ACC112 (cell line): Measurements from ENCODE around the gene SLC25A30.

Experiments
- H2AFZ ChIP-seq: fragments of 200-600 bp; sonication (generic); one replicate; pipeline ENCODE4 v1.6.0; 2017; ENCODE audit warnings: antibody characterized with exemption, low read length; ENCODE audit not compliant: unreplicated experiment
- H3K27ac ChIP-seq: fragments of 200-600 bp; sonication (generic); 2 replicates; pipeline ENCODE4 v1.5.1; 2014; ENCODE audit warnings: low read depth, mild to moderate bottlenecking, antibody characterized with exemption, low read length, moderate library complexity
- H3K27me3 ChIP-seq: fragments of 200-600 bp; sonication (generic); 2 replicates; pipeline ENCODE4 v1.6.1; 2014; ENCODE audit warnings: mild to moderate bottlenecking, antibody characterized with exemption, low read length, moderate library complexity, mixed read lengths; ENCODE audit not compliant: insufficient read depth
- H3K36me3 ChIP-seq: fragments of 200-600 bp; sonication (generic); 2 replicates; pipeline ENCODE4 v1.6.1; 2016; ENCODE audit warnings: mild to moderate bottlenecking, antibody characterized with exemption, low read length, moderate library complexity, mixed read lengths; ENCODE audit not compliant: insufficient read depth
- H3K4me1 ChIP-seq: fragments of 200-600 bp; sonication (generic); one replicate; pipeline ENCODE4 v1.6.1; 2016; ENCODE audit warnings: low read length, mixed read lengths; ENCODE audit not compliant: insufficient read depth, unreplicated experiment, control insufficient read depth
- H3K4me3 ChIP-seq: fragments of 200-600 bp; sonication (generic); 2 replicates; pipeline ENCODE4 v1.5.1; 2014; ENCODE audit warnings: mild to moderate bottlenecking, low read depth, low read length
- H3K79me2 ChIP-seq: fragments of 200-600 bp; sonication (generic); one replicate; pipeline ENCODE4 v1.6.0; 2016; ENCODE audit warnings: low read length; ENCODE audit not compliant: control insufficient read depth, unreplicated experiment, insufficient read depth

The SLC25A30 gene

DNA sequence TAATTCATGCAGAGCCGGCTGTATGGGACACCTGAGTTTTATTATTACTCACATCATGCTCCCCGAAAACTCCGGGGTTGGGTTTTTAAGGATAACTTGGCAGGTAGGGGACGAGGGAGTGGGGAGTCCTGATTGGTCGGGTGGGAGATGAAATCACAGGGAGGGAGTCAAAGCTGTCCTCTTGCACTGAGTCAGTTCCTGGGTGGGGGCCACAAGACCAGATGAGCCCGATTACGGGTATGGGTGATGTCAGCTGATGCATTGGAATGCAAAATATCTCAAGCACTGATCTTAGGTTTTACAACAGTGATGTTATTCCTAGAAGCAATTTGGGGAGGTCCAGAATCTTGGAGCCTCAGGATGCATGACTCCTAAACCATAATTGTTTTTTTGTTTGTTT lies 28.0 kb upstream of the SLC25A30 start:
- Histone ChIP-seq H3K36me3 (no peaks in the 10 kb centered on the region), H3K79me2 (no peaks in the 10 kb centered on the region), H2AFZ (no peak overlapping the region), H3K27ac (no peak overlapping the region), H3K4me3 (no peak overlapping the region), H3K4me1 (peaks cover 12% of the 10 kb centered on the region), H3K27me3 (no peaks in the 10 kb centered on the region)

DNA sequence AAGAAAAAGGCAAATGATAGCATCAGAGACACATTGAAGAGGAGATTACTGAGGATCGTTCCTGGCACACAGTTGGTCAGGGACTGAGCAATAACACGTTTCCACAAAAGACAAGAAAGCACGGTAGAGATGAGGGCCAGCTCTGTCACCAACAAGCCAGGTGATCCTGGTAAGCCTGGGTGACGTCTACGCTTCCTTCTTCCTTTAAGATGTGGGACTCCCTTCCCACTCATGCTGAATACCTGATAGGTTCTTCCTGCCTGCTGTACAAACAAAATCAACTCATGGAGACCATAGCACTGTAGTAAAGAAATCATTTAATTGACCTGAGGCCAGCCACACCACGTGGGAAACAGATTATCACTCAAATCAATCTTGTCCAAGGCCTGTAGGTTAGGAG lies 26.9 kb upstream of the SLC25A30 start:
- peaks cover 23% of the 10 kb centered on the region for H3K4me1 ChIP-seq
- no peaks in the 10 kb centered on the region for H3K27me3 ChIP-seq

DNA sequence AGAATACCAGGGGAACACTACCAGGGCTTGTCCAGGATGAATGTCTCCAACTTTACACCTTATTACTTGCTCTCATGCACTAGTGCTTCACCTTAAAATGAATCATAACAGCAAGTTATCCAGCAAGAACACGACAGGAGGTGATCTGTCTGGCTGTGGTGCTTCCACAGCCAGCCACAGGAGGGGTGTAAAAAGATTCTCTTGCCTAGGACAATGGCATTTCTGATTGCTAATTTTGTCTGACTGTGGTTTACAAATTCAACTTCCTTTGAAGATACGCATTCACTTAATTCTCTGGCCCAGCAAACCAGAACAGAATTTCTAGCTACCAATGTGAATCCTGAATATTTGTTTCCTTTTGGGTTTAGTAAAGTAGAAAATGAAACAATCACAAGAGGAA lies 23.5 kb upstream of the SLC25A30 start:
- Histone ChIP-seq H3K4me1 (peaks cover 32% of the 10 kb centered on the region), H3K36me3 (no peaks in the 10 kb centered on the region), H3K27me3 (no peaks in the 10 kb centered on the region), H3K79me2 (no peaks in the 10 kb centered on the region), H3K4me3 (peak overlapping the region; percentile 65; the same call in 1 of the 2 replicates), H2AFZ (peak overlapping the region; percentile 90), H3K27ac (peak overlapping the region; percentile 64)

More for the DNA sequence above, 26.9 kb upstream of the SLC25A30 start:
- no peak overlapping the region for H3K4me3 ChIP-seq
- H3K79me2 ChIP-seq = no peaks in the 10 kb centered on the region
- no peaks in the 10 kb centered on the region for H3K36me3 ChIP-seq
- H2AFZ ChIP-seq = no peak overlapping the region
- H3K27ac ChIP-seq = no peak overlapping the region

DNA sequence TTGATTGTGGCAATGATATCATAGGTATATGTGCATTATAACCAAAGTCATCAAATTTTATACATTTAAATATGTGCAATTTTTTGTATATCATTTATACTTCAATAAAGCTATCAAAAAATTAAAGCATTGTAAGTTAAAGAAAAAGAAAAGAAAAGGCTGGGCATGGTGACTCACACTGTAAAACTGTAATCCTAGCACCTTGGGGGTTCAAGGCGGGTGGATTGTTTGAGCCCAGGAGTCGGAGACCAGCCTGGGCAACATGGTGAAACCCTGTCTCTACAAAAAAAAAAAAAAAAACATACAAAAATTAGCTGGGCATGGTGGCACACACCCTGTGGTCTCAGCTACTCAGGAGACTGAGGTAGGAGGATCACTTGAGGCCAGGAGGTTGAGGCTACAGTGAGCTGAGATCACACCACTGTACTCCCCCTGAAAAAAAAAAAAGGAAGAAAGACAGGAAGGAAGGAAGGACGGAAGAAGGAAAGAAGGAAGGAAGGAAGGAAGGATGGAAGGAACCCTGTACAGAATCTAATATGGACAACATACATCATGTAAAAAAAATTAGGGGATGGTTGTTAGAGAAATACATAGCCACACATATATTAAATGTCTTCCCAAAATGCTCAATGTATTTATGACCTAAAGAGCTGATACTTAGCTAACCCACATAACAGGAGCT lies 21.7 kb upstream of the SLC25A30 start:
- no peaks in the 10 kb centered on the region for H3K27me3 ChIP-seq
- no peaks in the 10 kb centered on the region for H3K36me3 ChIP-seq
- H3K4me3 ChIP-seq = no peak overlapping the region
- peak overlapping the region; percentile 73 for H3K27ac ChIP-seq
- peaks cover 29% of the 10 kb centered on the region for H3K4me1 ChIP-seq
- H2AFZ ChIP-seq = no peak overlapping the region
- no peaks in the 10 kb centered on the region for H3K79me2 ChIP-seq

DNA sequence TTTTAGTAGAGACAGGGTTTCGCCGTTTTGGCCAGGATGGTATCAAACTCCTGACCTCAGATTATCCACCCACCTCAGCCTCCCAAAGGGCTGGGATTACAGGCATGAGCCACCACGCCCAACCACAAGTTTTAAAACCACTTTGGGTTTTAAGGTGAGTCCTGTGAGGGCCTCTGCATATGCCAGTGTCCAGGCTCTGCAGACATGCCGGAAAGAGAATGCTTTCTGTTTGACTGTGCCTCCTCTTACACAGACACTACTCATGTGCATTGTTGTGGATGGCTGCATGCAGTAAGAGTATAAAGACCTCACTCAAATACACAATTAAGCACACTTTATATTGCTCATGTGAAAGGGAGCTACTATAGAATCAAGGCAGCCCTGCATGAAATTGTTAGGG lies 20.8 kb upstream of the SLC25A30 start:
- H3K27ac ChIP-seq = no peak overlapping the region
- no peaks in the 10 kb centered on the region for H3K36me3 ChIP-seq
- H3K27me3 ChIP-seq = no peaks in the 10 kb centered on the region
- H3K4me3 ChIP-seq = no peak overlapping the region
- H2AFZ ChIP-seq = no peak overlapping the region
- H3K4me1 ChIP-seq = peaks cover 29% of the 10 kb centered on the region
- no peaks in the 10 kb centered on the region for H3K79me2 ChIP-seq

DNA sequence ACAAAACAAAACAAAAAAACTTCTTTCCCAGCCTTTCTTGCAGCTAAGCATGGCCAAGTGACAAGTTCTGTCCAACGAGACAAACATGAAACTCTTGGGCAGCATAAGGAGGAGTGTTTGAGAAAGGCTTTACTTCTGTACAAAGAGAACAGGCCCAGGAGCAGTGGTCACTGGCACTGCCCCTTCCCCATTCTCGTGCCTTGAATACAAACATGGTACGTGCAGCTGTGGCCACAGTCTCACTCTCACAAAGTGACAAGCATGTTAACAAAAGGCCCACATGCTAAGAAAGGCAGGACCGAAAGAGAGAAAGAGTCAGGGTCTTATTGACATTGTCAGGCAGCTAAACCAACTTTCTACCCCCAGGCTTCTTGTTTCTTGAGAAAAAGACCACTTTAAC lies 19.8 kb upstream of the SLC25A30 start:
- Histone ChIP-seq H3K27ac (no peak overlapping the region), H3K79me2 (no peaks in the 10 kb centered on the region), H3K4me3 (no peak overlapping the region), H3K27me3 (no peaks in the 10 kb centered on the region), H2AFZ (no peak overlapping the region), H3K36me3 (no peaks in the 10 kb centered on the region), H3K4me1 (peaks cover 29% of the 10 kb centered on the region)

DNA sequence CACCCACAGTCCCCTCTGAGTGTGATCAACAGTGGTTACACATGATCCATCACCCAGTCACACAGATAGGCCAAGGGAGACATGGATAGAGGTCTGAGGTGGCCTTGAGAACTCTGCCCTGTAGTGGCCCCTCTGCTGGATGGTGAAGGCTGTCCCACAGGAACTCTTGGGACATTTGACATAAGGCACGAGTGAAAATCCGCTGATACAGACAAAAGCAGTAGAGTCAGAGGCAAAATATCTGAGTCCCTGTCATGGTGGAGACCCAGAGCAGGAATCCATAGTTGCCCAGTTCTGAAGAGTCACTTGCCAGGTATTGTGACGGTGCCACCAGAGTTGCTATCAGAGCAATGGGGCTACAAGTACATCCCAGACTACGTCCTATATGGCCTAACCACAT lies 18.8 kb upstream of the SLC25A30 start:
- Histone ChIP-seq H3K4me3 (no peak overlapping the region), H3K27me3 (no peaks in the 10 kb centered on the region), H3K79me2 (no peaks in the 10 kb centered on the region), H3K27ac (no peak overlapping the region), H2AFZ (no peak overlapping the region), H3K4me1 (peaks cover 28% of the 10 kb centered on the region), H3K36me3 (no peaks in the 10 kb centered on the region)

DNA sequence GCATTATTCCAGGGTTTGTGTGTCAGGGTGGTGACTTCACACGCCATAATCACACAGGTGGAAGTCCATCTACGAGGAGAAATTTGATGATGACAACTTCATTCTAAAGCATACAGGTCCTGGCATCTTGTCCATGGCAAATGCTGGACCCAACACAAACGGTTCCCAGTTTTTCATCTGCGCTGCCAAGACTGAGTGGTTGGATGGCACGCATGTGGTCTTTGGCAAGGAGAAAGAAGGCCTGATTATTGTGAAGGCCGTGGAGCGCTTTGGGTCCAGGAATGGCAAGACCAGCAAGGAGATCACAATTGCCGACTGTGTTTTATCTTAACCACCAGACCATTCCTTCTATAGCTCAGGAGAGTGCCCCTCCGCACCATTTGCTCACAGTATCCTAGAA lies 18.2 kb upstream of the SLC25A30 start:
- Histone ChIP-seq H3K27ac (no peak overlapping the region), H3K36me3 (no peaks in the 10 kb centered on the region), H3K4me3 (no peak overlapping the region), H3K27me3 (no peaks in the 10 kb centered on the region), H2AFZ (no peak overlapping the region), H3K79me2 (no peaks in the 10 kb centered on the region), H3K4me1 (peaks cover 22% of the 10 kb centered on the region)

DNA sequence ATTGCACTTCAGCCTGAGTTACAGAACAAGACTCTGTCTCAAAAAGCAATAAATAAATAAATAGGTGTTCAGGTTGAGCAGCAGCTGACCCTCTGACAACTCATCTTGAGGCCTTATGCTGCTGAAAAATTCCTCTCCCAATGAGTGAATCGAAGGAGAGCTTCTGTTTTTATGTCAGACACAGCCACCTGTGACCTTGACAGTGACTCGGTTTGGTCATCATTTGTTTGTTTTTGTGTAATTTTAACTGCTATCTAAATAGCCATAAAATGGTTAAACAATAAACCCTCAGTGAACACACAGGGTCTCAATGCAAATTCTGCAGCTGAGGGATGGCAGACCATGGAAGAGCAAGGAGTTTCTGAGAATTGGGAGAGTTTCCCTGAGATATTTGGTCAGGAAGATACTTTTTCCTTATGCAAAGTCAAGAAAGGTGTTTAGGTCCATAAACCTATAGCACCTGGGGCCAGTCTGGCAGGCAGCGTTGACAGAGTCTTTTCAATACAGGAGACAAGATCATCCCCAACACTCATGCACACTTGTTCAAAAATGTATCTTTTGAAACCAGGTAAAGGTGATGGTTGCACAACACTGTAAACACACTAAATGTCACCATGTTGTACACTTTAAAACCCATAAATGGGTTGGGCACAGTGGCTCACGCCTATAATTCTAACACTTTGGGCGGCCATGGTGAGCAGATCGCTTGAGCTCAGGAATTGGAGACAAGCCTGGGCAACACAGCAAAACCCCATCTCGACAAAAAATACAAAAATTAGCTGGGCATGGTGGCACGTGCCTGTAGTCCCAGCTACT lies 16.6 kb upstream of the SLC25A30 start:
- H3K4me3 ChIP-seq = no peak overlapping the region
- H3K36me3 ChIP-seq = no peaks in the 10 kb centered on the region
- H3K27ac ChIP-seq = no peak overlapping the region
- H3K27me3 ChIP-seq = no peaks in the 10 kb centered on the region
- H3K79me2 ChIP-seq = no peaks in the 10 kb centered on the region
- H3K4me1 ChIP-seq = peaks cover 6% of the 10 kb centered on the region
- no peak overlapping the region for H2AFZ ChIP-seq

DNA sequence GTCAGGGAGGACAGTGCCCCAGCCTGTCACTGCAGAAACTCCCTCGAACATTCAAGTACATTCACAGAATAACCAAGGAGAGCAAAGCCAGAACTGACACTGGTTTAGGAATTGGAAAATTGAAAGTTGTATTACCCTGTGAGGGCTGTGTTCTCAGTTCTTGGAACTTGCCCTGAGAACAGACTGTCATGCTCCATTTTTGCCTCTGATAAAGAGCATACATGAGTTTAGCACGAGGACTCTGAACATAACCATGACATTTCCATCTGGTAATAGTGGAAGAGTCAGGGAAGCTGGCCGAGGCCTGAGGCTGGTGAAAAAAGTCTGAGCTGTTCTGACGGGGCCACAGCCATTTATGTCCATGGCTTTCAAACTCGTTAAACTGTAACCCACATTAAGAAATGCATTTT lies 15.2 kb upstream of the SLC25A30 start:
- Histone ChIP-seq H3K36me3 (no peaks in the 10 kb centered on the region), H3K27me3 (no peaks in the 10 kb centered on the region), H3K4me1 (no peaks in the 10 kb centered on the region), H3K4me3 (no peak overlapping the region), H3K27ac (no peak overlapping the region), H2AFZ (no peak overlapping the region), H3K79me2 (no peaks in the 10 kb centered on the region)
